ENCODE measurements around the gene RSBN1. TPM values are rescaled to one million over a fixed set of nuclear protein-coding genes. Genes with fewer than 3 reads are reported as not detected.

Gene RSBN1
- total and polyA plus RNA-seq, 10 of the 15 experiments (the other 5 are each of a cell fraction or from before 2014, with no cell fraction given), result 2.9 to 26.8 (median 11.5) TPM

GRCh38 chr1:113779542-113779941, 32.7 kb downstream of the RSBN1 start (continued):
- no peak for TF ChIP-seq PRDM15 (CRISPR knock-in tag; IDR thresholded peaks at IDR 0.05)
- TF ChIP-seq ZNF687 (IDR thresholded peaks at IDR 0.05), result no peak
- no peak for TF ChIP-seq ZNF384 (IDR thresholded peaks at IDR 0.05; ENCODE audit: borderline replicate concordance, low read depth, low read length)
- no peak for TF ChIP-seq NRF1 (conservative IDR thresholded peaks at IDR 0.05; ENCODE audit: low read depth, low read length)
- no peak for TF ChIP-seq E2F4 (IDR thresholded peaks at IDR 0.05; ENCODE audit: low read depth, low read length)
- no peak for TF ChIP-seq JUND (IDR thresholded peaks at IDR 0.05; ENCODE audit: low read depth, low read length)

Data from GM12878 (cell line).